ENCODE measurements around the gene CFL2. TPM values are rescaled to one million over a fixed set of nuclear protein-coding genes. Genes with fewer than 3 reads are reported as not detected.
A peak's percentile ranks its signal among the peaks of the same experiment; 100 is the strongest.
"Not testable (repeated sequence)": the region's sequence is repeated elsewhere in the genome, so short reads cannot be mapped to it uniquely, and the experiment has no call there.

CFL2 gene
- total and polyA plus RNA-seq, 2 of the 13 experiments (the other 11 are each of a cell fraction or from before 2014, with no cell fraction given): 114 to 158 TPM

- TF ChIP-seq IRF1 (CRISPR knock-in tag; IDR thresholded peaks at IDR 0.05; ENCODE audit: low read depth): no peak
These were observed 14.3 kb downstream of the CFL2 start (continued) for GRCh38 chr14:34699873-34700621.

GRCh38 chr14:34694216-34694615, 20.2 kb downstream of the CFL2 start:
- POLR2A ChIA-PET: interaction anchor here (0.6 to 6.1 kb wide), 8 partner anchors 11 to 289 kb away, joined by 3 to 61 read pairs (median 6); partner anchors contain the start of genes CFL2 and SRP54
- BruUV-seq (replicated peaks); intact Hi-C loops (cut with micrococcal nuclease; ENCODE audit: unreplicated experiment); TF ChIP-seq SOX6 (CRISPR knock-in tag; IDR thresholded peaks at IDR 0.05); SP1 (CRISPR knock-in tag; IDR thresholded peaks at IDR 0.05); FOXA1 (IDR thresholded peaks at IDR 0.05); LCORL (CRISPR knock-in tag; IDR thresholded peaks at IDR 0.05): not testable (repeated sequence)
- TF ChIP-seq ESRRA (CRISPR knock-in tag; IDR thresholded peaks at IDR 0.05; ENCODE audit: low read depth) (peak; percentile 79; the same call in 1 of the 2 replicates), ZNF441 (CRISPR knock-in tag; IDR thresholded peaks at IDR 0.05; ENCODE audit: borderline replicate concordance) (0 out of 2 replicates have a peak, but pooled peaks have one; percentile 37), SOX6 (IDR thresholded peaks at IDR 0.05) (0 out of 2 replicates have a peak, but pooled peaks have one; percentile 58), SP1 (IDR thresholded peaks at IDR 0.05) (peak; percentile 44; the same call in 1 of the 2 replicates), FLYWCH1 (CRISPR knock-in tag; IDR thresholded peaks at IDR 0.05) (0 out of 2 replicates have a peak, but pooled peaks have one; percentile 17), ZNF343 (CRISPR knock-in tag; IDR thresholded peaks at IDR 0.05) (peak; percentile 19; the same call in 1 of the 2 replicates), FOXA1 (CRISPR knock-in tag; IDR thresholded peaks at IDR 0.05) (0 out of 2 replicates have a peak, but pooled peaks have one; percentile 31), TARDBP (CRISPR knock-in tag; IDR thresholded peaks at IDR 0.05) (0 out of 2 replicates have a peak, but pooled peaks have one; percentile 3), MNT (IDR thresholded peaks at IDR 0.05) (0 out of 2 replicates have a peak, but pooled peaks have one; percentile 4), HNF4A (CRISPR knock-in tag; IDR thresholded peaks at IDR 0.05) (0 out of 2 replicates have a peak, but pooled peaks have one; percentile 1), LCORL (IDR thresholded peaks at IDR 0.05) (0 out of 2 replicates have a peak, but pooled peaks have one; percentile 35), ZNF282 (IDR thresholded peaks at IDR 0.05; ENCODE audit: partially characterized antibody) (peak; percentile 11), ZNF564 (CRISPR knock-in tag; IDR thresholded peaks at IDR 0.05) (0 out of 2 replicates have a peak, but pooled peaks have one; percentile 61), POGZ (CRISPR knock-in tag; IDR thresholded peaks at IDR 0.05) (peak; percentile 31; the same call in 1 of the 2 replicates), ZNF644 (CRISPR knock-in tag; IDR thresholded peaks at IDR 0.05; ENCODE audit: low read depth) (peak; percentile 57; the same call in 1 of the 2 replicates)

More at GRCh38 chr14:34694216-34694615, 20.2 kb downstream of the CFL2 start:
- DNase-seq (ENCODE audit: low spot score); H3K79me2 ChIP-seq (ENCODE audit: insufficient read depth, low read length); H4K20me1 ChIP-seq (ENCODE audit: insufficient read depth, low read length); H3K9ac ChIP-seq (ENCODE audit: insufficient read depth, low read depth, low read length); ATAC-seq; in situ Hi-C loops (cut with HindIII; ENCODE audit: extremely low pct_ligation_motif_present, low pct_unique_long_range_greater_than_20kb); H3K36me3 ChIP-seq (replicated peaks in 1 of 2; ENCODE audit: control insufficient read depth in 1 of 2, insufficient read depth in 2 of 2, low read length in 2 of 2); H3K27ac ChIP-seq (ENCODE audit: extremely low read length, insufficient read depth, low read length); H3K27me3 ChIP-seq (ENCODE audit: control insufficient read depth in 1 of 2, insufficient read depth in 2 of 2, low read length in 2 of 2); H2AFZ ChIP-seq (ENCODE audit: low read length); H3K9me3 ChIP-seq (ENCODE audit: low read length): not testable (repeated sequence)
- Histone ChIP-seq H3K4me3 (replicated peaks in 1 of 3; ENCODE audit: insufficient read depth in 1 of 3, low read depth in 2 of 3, low read length in 3 of 3) (peak overlapping the region in 1 of 3 experiments; percentile 77; a peak in 2 of 6 replicates), H3K4me2 (ENCODE audit: low read depth, low read length) (peak overlapping the region; percentile 89), H3K4me1 (ENCODE audit: insufficient read depth, low read length) (peaks cover 54% of the 10 kb centered on the region)
- WGBS (ENCODE audit: low lambda C conversion rate): 72% methylated on average over 16 of the region's 16 CpGs
- FAIRE-seq: peak; percentile 21
- CTCF ChIA-PET (ENCODE audit: low intra/inter-chr PET ratio, low total read pairs): interaction anchor here (1.1 kb wide), 1 partner anchor 29 kb away, joined by 4 read pairs; no protein-coding TSS in a partner anchor

Data from HepG2 (cell line).